Gastroesophageal sphincter (tissue), 4 donors: Measurements from ENCODE around the gene RERE. TPM values are rescaled to one million over a fixed set of nuclear protein-coding genes. Genes with fewer than 3 reads are reported as not detected.
A peak's percentile ranks its signal among the peaks of the same experiment; 100 is the strongest.

Experiments used
- ATAC-seq: fragments of 150-250 bp; one replicate; pipeline ENCODE4 v1.9.1; 2016; ENCODE audit warnings: mild to moderate bottlenecking, moderate library complexity
- H3K27ac ChIP-seq, 4 donors: fragments of 200-600 bp; sonication (generic) in 3 of 4; 1 replicate in 3 of 4; 2 replicates in 1 of 4; pipeline ENCODE4 v1.5.1; 2016 to 2019
- H3K27me3 ChIP-seq: fragments of 200-600 bp; sonication (generic); one replicate; pipeline ENCODE4 v1.5.1; 2019
- H3K36me3 ChIP-seq, 2 donors: fragments of 200-600 bp; sonication (generic); one replicate each; pipeline ENCODE4 v1.5.1; 2019; ENCODE audit warnings: control low read depth in 1 of 2
- H3K4me1 ChIP-seq, 3 donors: fragments of 200-600 bp; sonication (generic); 1 replicate in 2 of 3; 2 replicates in 1 of 3; pipeline ENCODE4 v1.5.1; 2016 to 2019; ENCODE audit warnings: control low read depth in 2 of 3
- H3K4me3 ChIP-seq, 2 donors: fragments of 200-600 bp; sonication (generic); one replicate each; pipeline ENCODE4 v1.5.1; 2019; ENCODE audit warnings: mild to moderate bottlenecking in 1 of 2, moderate library complexity in 1 of 2
- H3K9me3 ChIP-seq, 3 donors: fragments of 200-600 bp; sonication (generic); one replicate each; pipeline ENCODE4 v1.5.1; 2017 to 2019; ENCODE audit warnings: control low read depth in 2 of 3
- CTCF ChIP-seq, 4 experiments: fragments of 200-600 bp in 2 of 4; fragments of 450-650 bp in 2 of 4; sonication (generic) in 1 of 4; IDR thresholded peaks; one replicate each; pipeline ENCODE4 v1.5.1; 2017 to 2019; ENCODE audit warnings: antibody characterized with exemption in 4 of 4, mild to moderate bottlenecking in 2 of 4, moderate library complexity in 2 of 4
- EP300 ChIP-seq: sonication (generic); formaldehyde crosslinking; IDR thresholded peaks from one replicate; pipeline ENCODE4 v1.6.1; 2017; ENCODE audit warnings: antibody characterized with exemption, mild to moderate bottlenecking
- POLR2A ChIP-seq, 2 donors: fragments of 450-650 bp; IDR thresholded peaks; one replicate each; pipeline ENCODE4 v1.6.1; 2017; ENCODE audit warnings: antibody characterized with exemption in 2 of 2, mild to moderate bottlenecking in 2 of 2, moderate library complexity in 1 of 2
- POLR2AphosphoS5 ChIP-seq: sonication (generic); formaldehyde crosslinking; IDR thresholded peaks from one replicate; pipeline ENCODE4 v1.6.1; 2017; ENCODE audit warnings: antibody characterized with exemption
- WGBS, 2 donors: methylation state at CpG; one replicate each; pipeline ENCODE4 v1.1.5; 2018; ENCODE audit warnings: low coverage in 1 of 2; 5-methylcytosine and 5-hydroxymethylcytosine counted together
- total RNA-seq, 4 donors: library from RNA; depleted of rRNA; stranded (reverse); fragments of >200 nt; gene quantifications; one replicate each; pipeline ENCODE4 v1.1.0, GENCODE V29; 2016

Gene RERE
- total RNA-seq, 4 donors from 2014 or later = 112 to 212 (median 139) TPM

GRCh38 chr1:8680664-8681650 is 136.5 kb downstream of the RERE start:
- H3K27ac ChIP-seq = peak overlapping the region; percentile 52 to 73 (median 71)

GRCh38 chr1:8679929-8680663 is 137.3 kb downstream of the RERE start:
- Histone ChIP-seq H3K4me3 (peak overlapping the region; percentile 38 to 41), H3K9me3 (no peaks in the 10 kb centered on the region), H3K27me3 (no peaks in the 10 kb centered on the region), H3K4me1 (peaks cover 0 to 68% (median 8%) of the 10 kb centered on the region in 3 donors), H3K36me3 (no peaks in the 10 kb centered on the region), H3K27ac (peak overlapping the region; percentile 52 to 73 (median 71))
- no peak for ATAC-seq
- WGBS, 2 donors = 67 to 78% methylated on average over 7 of the region's 7 CpGs
- TF ChIP-seq CTCF (IDR thresholded peaks at IDR 0.05) (no peak), POLR2AphosphoS5 (no peak), EP300 (no peak), POLR2A (IDR thresholded peaks at IDR 0.05) (no peak)

More at GRCh38 chr1:8680664-8681650, 136.5 kb downstream of the RERE start:
- Histone ChIP-seq H3K4me1 (peaks cover 0 to 71% (median 8%) of the 10 kb centered on the region in 3 donors), H3K4me3 (peak overlapping the region; percentile 38 to 41), H3K36me3 (no peaks in the 10 kb centered on the region), H3K9me3 (no peaks in the 10 kb centered on the region), H3K27me3 (no peaks in the 10 kb centered on the region)
- no peak for ATAC-seq
- TF ChIP-seq POLR2A (IDR thresholded peaks at IDR 0.05) = no peak
- no peak for TF ChIP-seq CTCF (IDR thresholded peaks at IDR 0.05)
- no peak for TF ChIP-seq EP300
- TF ChIP-seq POLR2AphosphoS5 = no peak
- 27 to 35% methylated on average over 13 to 14 of the region's 14 CpGs for WGBS, 2 donors

GRCh38 chr1:8679395-8679800 is 138.0 kb downstream of the RERE start:
- ATAC-seq = no peak
- H3K9me3 ChIP-seq = no peaks in the 10 kb centered on the region
- TF ChIP-seq EP300 (no peak), POLR2AphosphoS5 (no peak), POLR2A (IDR thresholded peaks at IDR 0.05) (no peak), CTCF (IDR thresholded peaks at IDR 0.05) (no peak)
- no peaks in the 10 kb centered on the region for H3K36me3 ChIP-seq
- no peak overlapping the region for H3K4me3 ChIP-seq
- peaks cover 0 to 68% (median 7%) of the 10 kb centered on the region in 3 donors for H3K4me1 ChIP-seq
- peak overlapping the region in 2 of 4 donors; percentile 13 to 73 for H3K27ac ChIP-seq
- no peaks in the 10 kb centered on the region for H3K27me3 ChIP-seq
- WGBS, 2 donors = 52 to 55% methylated on average over 2 of the region's 2 CpGs

- H3K27ac ChIP-seq = peak overlapping the region in 1 of 4 donors; percentile 73
- no peaks in the 10 kb centered on the region for H3K36me3 ChIP-seq
- no peak for TF ChIP-seq POLR2AphosphoS5
- TF ChIP-seq EP300 = no peak
- TF ChIP-seq POLR2A (IDR thresholded peaks at IDR 0.05) = no peak
- TF ChIP-seq CTCF (IDR thresholded peaks at IDR 0.05) = no peak
- WGBS, 2 donors = 66 to 73% methylated on average over 4 of the region's 4 CpGs
- H3K9me3 ChIP-seq = no peaks in the 10 kb centered on the region
- no peak overlapping the region for H3K4me3 ChIP-seq
- ATAC-seq = no peak
- H3K4me1 ChIP-seq = peaks cover 0 to 69% (median 5%) of the 10 kb centered on the region in 3 donors
- no peaks in the 10 kb centered on the region for H3K27me3 ChIP-seq
Measured at GRCh38 chr1:8678673-8679394, 138.6 kb downstream of the RERE start.
